DOHH2 (cell line): ENCODE results near the gene DSCAM.

Experiments
- H3F3A ChIP-seq: fragments of 200-600 bp; sonication (generic), shearing (Covaris generic); 2 replicates; pipeline ENCODE4 v1.6.0; 2016; ENCODE audit warnings: antibody characterized with exemption, mild to moderate bottlenecking; ENCODE audit not compliant: control insufficient read depth, insufficient read depth
- H3K27ac ChIP-seq: fragments of 200-600 bp; sonication (generic); 2 replicates; pipeline ENCODE4 v1.5.1; 2014; ENCODE audit warnings: low read depth, mild to moderate bottlenecking, low read length, moderate library complexity
- H3K27me3 ChIP-seq: fragments of 200-600 bp; sonication (generic); 2 replicates; pipeline ENCODE4 v1.6.1; 2014; ENCODE audit warnings: mild to moderate bottlenecking, low read length, mixed read lengths; ENCODE audit not compliant: control insufficient read depth
- H3K36me3 ChIP-seq: fragments of 200-600 bp; sonication (generic); 2 replicates; pipeline ENCODE4 v1.6.1; 2014; ENCODE audit warnings: mild to moderate bottlenecking, low read length, moderate library complexity, mixed read lengths; ENCODE audit not compliant: control insufficient read depth
- H3K4me1 ChIP-seq: fragments of 200-600 bp; sonication (generic); 2 replicates; pipeline ENCODE4 v1.6.1; 2014; ENCODE audit warnings: mild to moderate bottlenecking, low read length, mixed read lengths; ENCODE audit not compliant: control insufficient read depth
- H3K4me2 ChIP-seq: fragments of 200-600 bp; sonication (generic); 2 replicates; pipeline ENCODE4 v1.6.0; 2014; ENCODE audit warnings: mild to moderate bottlenecking, low read length, moderate library complexity
- H3K4me3 ChIP-seq: fragments of 200-600 bp; sonication (generic); 2 replicates; pipeline ENCODE4 v1.5.1; 2014; ENCODE audit warnings: mild to moderate bottlenecking, low read length, mixed read lengths
- H3K79me2 ChIP-seq: fragments of 200-600 bp; sonication (generic); 2 replicates; pipeline ENCODE4 v1.6.1; 2014; ENCODE audit warnings: mild to moderate bottlenecking, low read length, mixed read lengths; ENCODE audit not compliant: control insufficient read depth
- H3K9me2 ChIP-seq: fragments of 200-600 bp; sonication (generic); replicated peaks from 2 replicates; pipeline ENCODE4 v1.6.1; 2014; ENCODE audit warnings: mild to moderate bottlenecking, low read length, mixed read lengths; ENCODE audit not compliant: control insufficient read depth
- H3K9me3 ChIP-seq: fragments of 200-600 bp; sonication (generic); 2 replicates; pipeline ENCODE4 v1.6.1; 2014; ENCODE audit warnings: antibody characterized with exemption, low read length, mixed read lengths; ENCODE audit not compliant: control insufficient read depth, insufficient read depth
- H4K20me1 ChIP-seq: fragments of 200-600 bp; sonication (generic); 2 replicates; pipeline ENCODE4 v1.6.0; 2014; ENCODE audit warnings: low read depth, mild to moderate bottlenecking, antibody characterized with exemption, low read length, moderate library complexity; ENCODE audit not compliant: control insufficient read depth, insufficient read depth
- EZH2phosphoT487 ChIP-seq: fragments of 200-600 bp; sonication (generic); IDR thresholded peaks from 2 replicates; pipeline ENCODE4 v1.6.1; 2017; ENCODE audit warnings: borderline replicate concordance, mild to moderate bottlenecking, antibody characterized with exemption, low read length, moderate library complexity, mixed read lengths
- TF ChIP-seq, protein P1 (sequence below): fragments of 200-600 bp; sonication (generic); IDR thresholded peaks from one replicate; pipeline ENCODE4 v1.5.1; 2014; ENCODE audit warnings: antibody characterized with exemption, mild to moderate bottlenecking, low read depth, low read length; ENCODE audit not compliant: poor library complexity, severe bottlenecking

The DSCAM gene

GRCh38 chr21:40080385-40080784 lies 766.6 kb downstream of the DSCAM start:
- Histone ChIP-seq H3K36me3 (no peaks in the 10 kb centered on the region), H3K27ac (no peak overlapping the region), H3K4me1 (no peaks in the 10 kb centered on the region), H3K4me3 (no peak overlapping the region), H3K4me2 (no peak overlapping the region), H4K20me1 (no peaks in the 10 kb centered on the region), H3K27me3 (no peaks in the 10 kb centered on the region), H3K9me2 (no peaks in the 10 kb centered on the region), H3F3A (no peaks in the 10 kb centered on the region), H3K9me3 (no peaks in the 10 kb centered on the region), H3K79me2 (no peaks in the 10 kb centered on the region)
- TF ChIP-seq EZH2phosphoT487: no peak
- TF ChIP-seq, protein P1, sequence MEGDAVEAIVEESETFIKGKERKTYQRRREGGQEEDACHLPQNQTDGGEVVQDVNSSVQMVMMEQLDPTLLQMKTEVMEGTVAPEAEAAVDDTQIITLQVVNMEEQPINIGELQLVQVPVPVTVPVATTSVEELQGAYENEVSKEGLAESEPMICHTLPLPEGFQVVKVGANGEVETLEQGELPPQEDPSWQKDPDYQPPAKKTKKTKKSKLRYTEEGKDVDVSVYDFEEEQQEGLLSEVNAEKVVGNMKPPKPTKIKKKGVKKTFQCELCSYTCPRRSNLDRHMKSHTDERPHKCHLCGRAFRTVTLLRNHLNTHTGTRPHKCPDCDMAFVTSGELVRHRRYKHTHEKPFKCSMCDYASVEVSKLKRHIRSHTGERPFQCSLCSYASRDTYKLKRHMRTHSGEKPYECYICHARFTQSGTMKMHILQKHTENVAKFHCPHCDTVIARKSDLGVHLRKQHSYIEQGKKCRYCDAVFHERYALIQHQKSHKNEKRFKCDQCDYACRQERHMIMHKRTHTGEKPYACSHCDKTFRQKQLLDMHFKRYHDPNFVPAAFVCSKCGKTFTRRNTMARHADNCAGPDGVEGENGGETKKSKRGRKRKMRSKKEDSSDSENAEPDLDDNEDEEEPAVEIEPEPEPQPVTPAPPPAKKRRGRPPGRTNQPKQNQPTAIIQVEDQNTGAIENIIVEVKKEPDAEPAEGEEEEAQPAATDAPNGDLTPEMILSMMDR: no peak

DNA sequence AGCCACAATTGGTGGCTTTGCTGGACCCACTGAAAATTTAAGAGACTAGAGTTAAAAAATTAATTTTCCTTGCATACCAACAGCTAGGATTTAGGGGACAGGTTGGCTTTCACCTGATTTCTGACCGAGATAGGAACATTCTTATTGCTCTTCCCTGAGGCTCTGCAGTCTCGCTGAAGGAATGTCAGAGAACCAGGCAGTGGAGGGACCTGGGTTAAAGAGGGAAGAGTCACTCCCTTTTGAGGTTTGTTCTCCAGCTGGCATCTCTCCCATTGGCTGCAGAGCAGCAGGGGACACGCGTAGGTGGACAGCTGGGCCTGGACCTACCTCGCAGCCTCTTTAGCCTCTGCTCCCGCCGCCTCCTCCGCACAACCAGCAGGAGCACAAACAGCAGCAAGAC lies 772.2 kb downstream of the DSCAM start:
- H3K9me3 ChIP-seq: no peaks in the 10 kb centered on the region
- H3F3A ChIP-seq: no peaks in the 10 kb centered on the region
- H3K27me3 ChIP-seq: no peaks in the 10 kb centered on the region
- no peaks in the 10 kb centered on the region for H3K4me1 ChIP-seq
- no peaks in the 10 kb centered on the region for H3K9me2 ChIP-seq
- H4K20me1 ChIP-seq: no peaks in the 10 kb centered on the region
- H3K36me3 ChIP-seq: no peaks in the 10 kb centered on the region
- no peak overlapping the region for H3K4me3 ChIP-seq
- TF ChIP-seq EZH2phosphoT487: no peak
- TF ChIP-seq, protein P1: no peak
- no peaks in the 10 kb centered on the region for H3K79me2 ChIP-seq
- H3K4me2 ChIP-seq: no peak overlapping the region
- H3K27ac ChIP-seq: no peak overlapping the region

GRCh38 chr21:40074198-40074597 lies 772.8 kb downstream of the DSCAM start:
- no peaks in the 10 kb centered on the region for H3K9me3 ChIP-seq
- no peaks in the 10 kb centered on the region for H3K9me2 ChIP-seq
- no peaks in the 10 kb centered on the region for H4K20me1 ChIP-seq
- H3K27me3 ChIP-seq: no peaks in the 10 kb centered on the region
- TF ChIP-seq, protein P1: no peak
- TF ChIP-seq EZH2phosphoT487: no peak
- H3K27ac ChIP-seq: no peak overlapping the region
- no peaks in the 10 kb centered on the region for H3K79me2 ChIP-seq
- H3K4me2 ChIP-seq: no peak overlapping the region
- no peaks in the 10 kb centered on the region for H3F3A ChIP-seq
- no peaks in the 10 kb centered on the region for H3K4me1 ChIP-seq
- no peak overlapping the region for H3K4me3 ChIP-seq
- H3K36me3 ChIP-seq: no peaks in the 10 kb centered on the region

GRCh38 chr21:40073642-40074041 lies 773.3 kb downstream of the DSCAM start:
- TF ChIP-seq, protein P1: no peak
- no peak for TF ChIP-seq EZH2phosphoT487
- Histone ChIP-seq H3K4me1 (no peaks in the 10 kb centered on the region), H3K4me3 (no peak overlapping the region), H3F3A (no peaks in the 10 kb centered on the region), H3K27ac (no peak overlapping the region), H3K27me3 (no peaks in the 10 kb centered on the region), H3K36me3 (no peaks in the 10 kb centered on the region), H3K4me2 (no peak overlapping the region), H3K9me2 (no peaks in the 10 kb centered on the region), H4K20me1 (no peaks in the 10 kb centered on the region), H3K9me3 (no peaks in the 10 kb centered on the region), H3K79me2 (no peaks in the 10 kb centered on the region)
